Esophagus (tissue), 2 donors: ENCODE measurements around the gene WDR48. TPM values are rescaled to one million over a fixed set of nuclear protein-coding genes. Genes with fewer than 3 reads are reported as not detected.
A peak's percentile ranks its signal among the peaks of the same experiment; 100 is the strongest.

ENCODE experiments used
- H3K27ac ChIP-seq, 2 donors: one replicate each; pipeline ENCODE4 v1.5.1; 2013; ENCODE audit warnings: low read depth in 2 of 2, mild to moderate bottlenecking in 2 of 2, inconsistent platforms in 1 of 2, low read length in 1 of 2, moderate library complexity in 1 of 2
- H3K27me3 ChIP-seq, 2 donors: one replicate each; pipeline ENCODE4 v1.6.1; 2013; ENCODE audit warnings: low read length in 2 of 2, control low read depth in 1 of 2, mild to moderate bottlenecking in 1 of 2; ENCODE audit not compliant: insufficient read depth in 2 of 2, control insufficient read depth in 1 of 2
- H3K36me3 ChIP-seq, 2 donors: one replicate each; pipeline ENCODE4 v1.6.1; 2013; ENCODE audit warnings: low read length in 1 of 2; ENCODE audit not compliant: control insufficient read depth in 2 of 2, insufficient read depth in 2 of 2
- H3K4me1 ChIP-seq, 2 donors: one replicate each; pipeline ENCODE4 v1.6.1; 2013; ENCODE audit warnings: low read length in 1 of 2; ENCODE audit not compliant: control insufficient read depth in 2 of 2, insufficient read depth in 2 of 2
- H3K4me3 ChIP-seq, 2 donors: one replicate each; pipeline ENCODE4 v1.5.1; 2013; ENCODE audit warnings: low read length in 2 of 2, mild to moderate bottlenecking in 2 of 2, low read depth in 1 of 2, moderate library complexity in 1 of 2
- H3K9me3 ChIP-seq, 2 donors: one replicate each; pipeline ENCODE4 v1.6.1; 2013; ENCODE audit warnings: mild to moderate bottlenecking in 2 of 2, low read depth in 1 of 2, low read length in 1 of 2, moderate library complexity in 1 of 2; ENCODE audit not compliant: control insufficient read depth in 2 of 2, insufficient read depth in 1 of 2
- WGBS, 2 donors: extraction: QIAGEN DNeasy Blood & Tissue Kit; methylation state at CpG; one replicate each; pipeline ENCODE4 v1.1.7; 2013; 5-methylcytosine and 5-hydroxymethylcytosine counted together
- polyA plus RNA-seq, 2 donors: library from polyadenylated mRNA; stranded (reverse); fragments of 200-250 nt; gene quantifications; one replicate each; pipeline ENCODE4 v1.2.3, GENCODE V29; 2013
- donor health status: healthy with polysubstance abuse.
- donor health status: Bipolar disorder and iron deficiency.

Gene WDR48
- polyA plus RNA-seq, 2 donors: 7.3 to 10.4 TPM

GRCh38 chr3:39022286-39022630, 29.6 kb upstream of the WDR48 start:
- Histone ChIP-seq H3K27ac (no peak overlapping the region), H3K36me3 (no peaks in the 10 kb centered on the region), H3K27me3 (no peaks in the 10 kb centered on the region)

DNA sequence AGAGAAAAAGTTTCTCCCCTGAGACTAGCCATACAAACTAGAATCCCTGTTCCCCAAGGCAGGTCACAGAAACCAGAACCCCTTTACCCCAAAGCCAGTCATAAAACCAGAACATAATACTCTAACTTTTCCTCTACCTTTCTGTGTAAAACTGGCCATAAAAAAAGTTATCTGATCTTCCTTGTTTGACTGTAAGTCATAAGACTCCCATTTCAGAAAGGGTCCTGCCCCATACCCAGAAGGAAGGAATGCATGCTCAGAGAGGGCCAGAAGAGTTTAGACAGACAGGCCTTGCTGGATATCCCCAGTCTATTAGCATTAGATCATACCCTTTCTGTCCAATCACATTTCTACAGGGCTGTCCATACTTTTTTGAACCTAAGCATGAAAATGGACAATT, 27.3 kb upstream of the WDR48 start:
- Histone ChIP-seq H3K36me3 (no peaks in the 10 kb centered on the region), H3K27ac (no peak overlapping the region), H3K9me3 (no peaks in the 10 kb centered on the region), H3K4me1 (no peaks in the 10 kb centered on the region), H3K27me3 (peaks cover 0 to 3% of the 10 kb centered on the region in 2 donors), H3K4me3 (no peak overlapping the region)

More at GRCh38 chr3:39022286-39022630, 29.6 kb upstream of the WDR48 start:
- H3K4me3 ChIP-seq: no peak overlapping the region
- no peaks in the 10 kb centered on the region for H3K9me3 ChIP-seq
- no peaks in the 10 kb centered on the region for H3K4me1 ChIP-seq

GRCh38 chr3:39025222-39025970, 26.4 kb upstream of the WDR48 start:
- H3K27ac ChIP-seq: no peak overlapping the region
- H3K4me3 ChIP-seq: no peak overlapping the region
- H3K27me3 ChIP-seq: peaks cover 0 to 3% of the 10 kb centered on the region in 2 donors
- no peaks in the 10 kb centered on the region for H3K9me3 ChIP-seq
- H3K36me3 ChIP-seq: no peaks in the 10 kb centered on the region
- no peaks in the 10 kb centered on the region for H3K4me1 ChIP-seq
- WGBS, 2 donors: 78 to 80% methylated on average over 6 of the region's 6 CpGs

DNA sequence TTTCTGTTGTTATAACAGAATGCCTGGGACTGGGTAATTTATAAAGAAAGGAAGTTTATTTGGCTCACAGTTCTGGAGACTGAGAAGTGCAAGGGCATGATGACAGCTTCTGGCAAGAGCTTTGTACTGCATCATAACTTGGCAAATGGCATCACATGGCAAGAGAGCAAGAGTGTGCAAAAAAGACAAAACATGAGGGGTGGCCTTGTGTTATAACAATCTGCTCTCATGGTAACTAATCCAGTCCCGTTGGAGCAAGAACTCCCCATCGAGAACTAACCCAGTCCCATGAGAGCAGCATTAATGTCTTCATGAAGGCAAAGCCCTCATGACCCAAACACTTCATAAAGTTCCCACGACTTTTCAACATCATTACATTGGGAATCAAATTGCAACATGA, 23.3 kb upstream of the WDR48 start:
- no peaks in the 10 kb centered on the region for H3K9me3 ChIP-seq
- no peaks in the 10 kb centered on the region for H3K4me1 ChIP-seq
- H3K36me3 ChIP-seq: no peaks in the 10 kb centered on the region
- peaks cover 0 to 3% of the 10 kb centered on the region in 2 donors for H3K27me3 ChIP-seq
- H3K27ac ChIP-seq: no peak overlapping the region
- WGBS, 2 donors: 45 to 69% methylated on average over 3 of the region's 3 CpGs
- no peak overlapping the region for H3K4me3 ChIP-seq

GRCh38 chr3:39029556-39029955, 22.3 kb upstream of the WDR48 start:
- Histone ChIP-seq H3K4me3 (no peak overlapping the region), H3K9me3 (no peaks in the 10 kb centered on the region), H3K27ac (no peak overlapping the region), H3K4me1 (no peaks in the 10 kb centered on the region), H3K27me3 (peaks cover 0 to 3% of the 10 kb centered on the region in 2 donors), H3K36me3 (no peaks in the 10 kb centered on the region)
- 84 to 86% methylated on average over 1 of the region's 1 CpG for WGBS, 2 donors

DNA sequence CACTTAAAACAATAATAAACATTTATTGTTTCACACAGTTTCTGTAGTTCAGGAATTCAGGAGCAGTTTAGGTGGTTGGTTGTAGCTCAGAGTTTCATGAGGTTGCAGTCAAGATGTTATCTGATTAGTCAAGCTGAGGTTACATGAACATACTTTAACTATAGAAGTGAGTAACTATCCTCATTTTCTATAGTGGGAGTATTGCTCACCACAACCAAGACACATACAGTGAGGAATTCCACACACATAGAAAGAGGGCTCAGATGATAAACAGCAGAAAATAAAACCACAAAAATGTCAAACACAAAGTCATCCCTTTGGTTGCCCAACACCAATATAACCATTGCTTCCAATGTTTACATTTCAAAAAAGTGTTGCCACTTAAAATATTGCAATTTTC, 13.7 kb upstream of the WDR48 start:
- Histone ChIP-seq H3K4me3 (no peak overlapping the region), H3K4me1 (no peaks in the 10 kb centered on the region), H3K27me3 (no peaks in the 10 kb centered on the region), H3K27ac (no peak overlapping the region), H3K9me3 (no peaks in the 10 kb centered on the region), H3K36me3 (no peaks in the 10 kb centered on the region)

GRCh38 chr3:39050029-39050428, 1.8 kb upstream of the WDR48 start:
- Histone ChIP-seq H3K27ac (no peak overlapping the region), H3K4me3 (no peak overlapping the region), H3K36me3 (no peaks in the 10 kb centered on the region), H3K4me1 (no peaks in the 10 kb centered on the region), H3K9me3 (no peaks in the 10 kb centered on the region), H3K27me3 (no peaks in the 10 kb centered on the region)

GRCh38 chr3:39052583-39052982, 767 bp downstream of the WDR48 start:
- no peaks in the 10 kb centered on the region for H3K27me3 ChIP-seq
- no peaks in the 10 kb centered on the region for H3K9me3 ChIP-seq
- H3K4me1 ChIP-seq: no peaks in the 10 kb centered on the region
- WGBS, 2 donors: 2 to 4% methylated on average over 11 of the region's 11 CpGs
- no peaks in the 10 kb centered on the region for H3K36me3 ChIP-seq
- H3K27ac ChIP-seq: no peak overlapping the region
- peak overlapping the region; percentile 68 to 85 for H3K4me3 ChIP-seq

- Histone ChIP-seq H3K27me3 (no peaks in the 10 kb centered on the region), H3K4me3 (no peak overlapping the region), H3K4me1 (peaks cover 0 to 2% of the 10 kb centered on the region in 2 donors), H3K36me3 (no peaks in the 10 kb centered on the region), H3K9me3 (no peaks in the 10 kb centered on the region), H3K27ac (no peak overlapping the region)
- WGBS, 2 donors: 83 to 88% methylated on average over 2 of the region's 2 CpGs
Measured at GRCh38 chr3:39053696-39054095, 1.9 kb downstream of the WDR48 start.

- peaks cover 0 to 2% of the 10 kb centered on the region in 2 donors for H3K4me1 ChIP-seq
- WGBS, 2 donors: 55 to 73% methylated on average over 3 of the region's 3 CpGs
Measured at GRCh38 chr3:39056151-39056550, 4.3 kb downstream of the WDR48 start.

More at GRCh38 chr3:39056151-39056550, 4.3 kb downstream of the WDR48 start:
- Histone ChIP-seq H3K9me3 (no peaks in the 10 kb centered on the region), H3K4me3 (no peak overlapping the region), H3K27ac (no peak overlapping the region), H3K36me3 (no peaks in the 10 kb centered on the region), H3K27me3 (no peaks in the 10 kb centered on the region)
